Kidney (tissue), 14 donors: Measurements from ENCODE around the gene CD300E. TPM values are rescaled to one million over a fixed set of nuclear protein-coding genes. Genes with fewer than 3 reads are reported as not detected.

ENCODE experiments used
- DNase-seq, 5 donors: peaks; one replicate each; pipeline ENCODE4 v3.0.0-alpha.2; 2013 to 2020
- FAIRE-seq: peaks from 2 replicates; lab custom pipeline; 2012; peaks lifted over from hg19 to GRCh38; lab: Jason Lieb, UNC
- H3K27ac ChIP-seq, 2 donors: one replicate each; pipeline ENCODE4 v1.7.0; 2013; ENCODE audit warnings: low read depth in 2 of 2, low read length in 2 of 2, inconsistent platforms in 1 of 2
- H3K27me3 ChIP-seq: one replicate; pipeline ENCODE4 v1.7.1; 2013; ENCODE audit warnings: low read length, inconsistent platforms; ENCODE audit not compliant: control insufficient read depth, insufficient read depth
- H3K36me3 ChIP-seq, 3 donors: one replicate each; pipeline versions ENCODE4 v1.7.0 to v1.7.1; 2013; ENCODE audit warnings: low read length in 3 of 3, control low read depth in 1 of 3, inconsistent platforms in 1 of 3; ENCODE audit not compliant: insufficient read depth in 3 of 3, control insufficient read depth in 2 of 3
- H3K4me1 ChIP-seq, 3 donors: one replicate each; pipeline versions ENCODE4 v1.7.0 to v1.7.1; 2013; ENCODE audit warnings: low read length in 3 of 3, inconsistent platforms in 1 of 3, low read depth in 1 of 3; ENCODE audit not compliant: control insufficient read depth in 2 of 3, insufficient read depth in 2 of 3
- H3K4me3 ChIP-seq, 3 donors: one replicate each; pipeline versions ENCODE4 v1.7.0 to v1.8.1; 2013; ENCODE audit warnings: low read length in 3 of 3, control low read depth in 1 of 3, inconsistent platforms in 1 of 3
- H3K9ac ChIP-seq, 3 donors: one replicate each; pipeline versions ENCODE4 v1.7.0 to v1.7.1; 2013; ENCODE audit warnings: low read length in 3 of 3, control low read depth in 1 of 3, inconsistent platforms in 1 of 3
- H3K9me3 ChIP-seq, 3 donors: one replicate each; pipeline versions ENCODE4 v1.7.0 to v1.7.1; 2013; ENCODE audit warnings: low read length in 3 of 3, control low read depth in 1 of 3, inconsistent platforms in 1 of 3; ENCODE audit not compliant: control insufficient read depth in 2 of 3, insufficient read depth in 1 of 3
- intact Hi-C: fragments of 100-400 bp; cut with DNase I; formaldehyde crosslinking; loops from one replicate; pipeline ENCODE4 v1.11.1; 2022
- polyA plus RNA-seq: library from polyadenylated mRNA; stranded (reverse); fragments of 350-450 nt; fragmentation: Illumina TruSeq; extraction: RNeasy Lipid Tissue Mini Kit (QIAGEN cat#74804); gene quantifications from one replicate; pipeline ENCODE4 v1.2.3, GENCODE V29; 2014; ENCODE audit warnings: low read depth, low replicate concordance; ENCODE audit not compliant: insufficient read depth
- total RNA-seq: library from RNA; stranded (reverse); fragmentation: NEBNext Ultra II Directional; extraction: Animal tissue kit (Norgen Biotek cat#: 25700); gene quantifications from one replicate; pipeline ENCODE4 v1.2.1, GENCODE V29; 2021
- TF ChIP-seq, protein P1 (sequence below): IDR thresholded peaks from 3 replicates; pipeline ENCODE4 v1.5.1; 2012; ENCODE audit warnings: mild to moderate bottlenecking, moderate library complexity, borderline replicate concordance; ENCODE audit not compliant: insufficient read depth; ENCODE audit errors: extremely low read depth
- donor health status: control.
- donor health status: control.
- donor health status: control.
- donor health status: control.
- donor health status: control.
- donor health status: DM: yes; HTN: yes; CAD: no.
- donor health status: Normal renal cell carcinoma (clear cell type).

CD300E gene
- total and polyA plus RNA-seq, 2 donors from 2014 or later, result 0.39 to 2.5 TPM

DNA sequence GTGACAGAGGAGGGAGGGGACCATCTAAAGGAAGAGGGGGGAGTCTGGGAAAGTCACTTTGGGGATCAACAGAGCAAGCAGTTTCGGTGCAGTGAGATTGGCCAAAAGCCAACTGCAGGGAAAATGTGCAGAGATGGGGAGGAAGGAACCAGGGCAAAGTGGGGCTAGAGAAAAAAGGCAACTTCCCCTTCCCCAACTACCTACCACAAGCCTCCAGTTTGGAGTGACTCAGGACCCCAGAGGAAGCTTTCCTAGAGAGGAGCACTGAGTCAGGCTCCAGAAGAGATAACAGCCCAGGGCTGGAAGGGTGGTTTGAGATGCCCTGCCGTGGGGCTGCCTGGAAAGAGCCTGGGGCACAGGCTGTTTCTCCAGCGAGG lies 24.5 kb downstream of the CD300E start:
- Histone ChIP-seq H3K9me3 (no peaks in the 10 kb centered on the region), H3K4me3 (no peak overlapping the region), H3K36me3 (no peaks in the 10 kb centered on the region), H3K9ac (no peak overlapping the region), H3K27ac (no peak overlapping the region), H3K4me1 (no peaks in the 10 kb centered on the region), H3K27me3 (no peaks in the 10 kb centered on the region)
- no peak for DNase-seq
- FAIRE-seq, result no peak
- intact Hi-C loops, result no loop called here
- TF ChIP-seq, protein P1, sequence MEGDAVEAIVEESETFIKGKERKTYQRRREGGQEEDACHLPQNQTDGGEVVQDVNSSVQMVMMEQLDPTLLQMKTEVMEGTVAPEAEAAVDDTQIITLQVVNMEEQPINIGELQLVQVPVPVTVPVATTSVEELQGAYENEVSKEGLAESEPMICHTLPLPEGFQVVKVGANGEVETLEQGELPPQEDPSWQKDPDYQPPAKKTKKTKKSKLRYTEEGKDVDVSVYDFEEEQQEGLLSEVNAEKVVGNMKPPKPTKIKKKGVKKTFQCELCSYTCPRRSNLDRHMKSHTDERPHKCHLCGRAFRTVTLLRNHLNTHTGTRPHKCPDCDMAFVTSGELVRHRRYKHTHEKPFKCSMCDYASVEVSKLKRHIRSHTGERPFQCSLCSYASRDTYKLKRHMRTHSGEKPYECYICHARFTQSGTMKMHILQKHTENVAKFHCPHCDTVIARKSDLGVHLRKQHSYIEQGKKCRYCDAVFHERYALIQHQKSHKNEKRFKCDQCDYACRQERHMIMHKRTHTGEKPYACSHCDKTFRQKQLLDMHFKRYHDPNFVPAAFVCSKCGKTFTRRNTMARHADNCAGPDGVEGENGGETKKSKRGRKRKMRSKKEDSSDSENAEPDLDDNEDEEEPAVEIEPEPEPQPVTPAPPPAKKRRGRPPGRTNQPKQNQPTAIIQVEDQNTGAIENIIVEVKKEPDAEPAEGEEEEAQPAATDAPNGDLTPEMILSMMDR, result no peak

DNA sequence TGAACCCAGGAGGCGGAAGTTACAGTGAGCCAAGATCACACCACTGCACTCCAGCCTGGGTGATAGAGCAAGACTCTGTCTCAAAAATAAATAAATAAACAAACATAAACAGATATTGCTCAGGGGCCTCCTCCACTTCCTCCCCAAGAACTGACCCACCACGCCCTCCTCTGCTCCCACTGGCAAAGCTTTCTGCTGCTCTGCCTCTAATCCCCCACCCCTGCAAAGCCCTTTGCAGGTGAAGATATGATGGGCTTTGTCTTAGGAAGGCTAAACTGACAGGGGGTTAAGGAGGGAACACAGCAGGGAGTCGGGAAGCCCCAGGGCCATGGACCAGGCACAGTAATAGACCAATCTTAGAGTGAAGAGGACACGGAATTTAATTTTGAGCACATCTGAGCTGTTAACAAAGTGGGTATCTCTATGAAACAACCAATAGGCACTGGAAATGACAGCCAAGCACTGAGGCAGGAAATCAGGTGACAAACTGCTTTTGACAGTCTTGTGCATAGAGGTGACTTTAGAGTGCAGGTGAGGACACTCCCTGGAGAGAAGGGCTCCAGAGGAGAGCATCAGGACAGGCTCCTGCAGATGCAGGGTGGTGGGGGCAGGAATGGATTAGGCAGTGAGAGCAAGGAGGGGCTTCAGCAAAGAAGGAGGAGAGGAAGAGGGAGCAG lies 25.1 kb downstream of the CD300E start:
- intact Hi-C loops, result no loop called here
- Histone ChIP-seq H3K4me3 (no peak overlapping the region), H3K27ac (no peak overlapping the region), H3K4me1 (no peaks in the 10 kb centered on the region), H3K27me3 (no peaks in the 10 kb centered on the region), H3K9me3 (no peaks in the 10 kb centered on the region), H3K36me3 (no peaks in the 10 kb centered on the region), H3K9ac (no peak overlapping the region)
- no peak for FAIRE-seq
- no peak for DNase-seq
- TF ChIP-seq, protein P1, result no peak

DNA sequence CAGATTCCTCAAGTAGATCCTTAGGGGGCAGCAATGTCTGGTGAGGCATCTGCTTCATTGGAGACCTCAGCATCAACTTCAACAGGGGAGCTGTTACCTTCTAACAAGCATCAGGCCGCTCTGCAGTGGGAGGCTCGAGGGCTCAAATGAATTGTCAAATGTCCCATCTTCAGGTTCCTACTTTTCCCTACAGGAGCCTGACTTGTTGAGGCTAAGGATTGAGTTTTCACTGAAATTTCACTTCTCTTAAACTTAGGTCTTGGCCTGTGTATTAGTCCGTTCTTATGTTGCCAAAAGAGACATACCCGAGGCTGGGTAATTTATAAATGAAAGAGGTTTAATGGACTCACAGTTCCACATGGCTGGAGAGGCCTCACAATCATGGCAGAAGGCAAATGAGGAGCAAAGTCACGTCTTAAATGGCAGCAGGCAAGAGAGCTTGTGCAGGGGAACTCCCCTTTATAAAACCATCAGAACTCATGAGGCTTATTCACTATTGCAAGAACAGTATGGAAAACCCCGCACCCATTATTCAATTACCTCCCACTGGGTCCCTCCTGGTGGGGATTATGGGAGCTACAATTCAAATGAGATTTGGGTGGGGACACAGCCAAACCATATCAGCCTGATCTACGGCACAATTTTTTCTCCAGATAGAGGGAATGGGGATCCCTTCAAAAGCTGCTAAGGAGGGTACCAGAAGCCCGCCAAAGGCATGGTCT lies 26.3 kb downstream of the CD300E start:
- no peaks in the 10 kb centered on the region for H3K27me3 ChIP-seq
- FAIRE-seq (no peak), DNase-seq (no peak)
- H3K36me3 ChIP-seq, result no peaks in the 10 kb centered on the region
- no peak overlapping the region for H3K9ac ChIP-seq
- TF ChIP-seq, protein P1, result no peak
- intact Hi-C loops, result no loop called here
- no peaks in the 10 kb centered on the region for H3K4me1 ChIP-seq
- H3K9me3 ChIP-seq, result no peaks in the 10 kb centered on the region
- no peak overlapping the region for H3K4me3 ChIP-seq
- H3K27ac ChIP-seq, result no peak overlapping the region
